Panc1 (cell line): ENCODE results near the gene YIF1A. TPM values are rescaled to one million over a fixed set of nuclear protein-coding genes. Genes with fewer than 3 reads are reported as not detected.
A peak's percentile ranks its signal among the peaks of the same experiment; 100 is the strongest.

Experiments used
- ATAC-seq: fragments of 200-7000 bp; cut with Tn5 transposase; 2 replicates; pipeline ENCODE4 v1.9.1; 2020; ENCODE audit warnings: mild to moderate bottlenecking, moderate library complexity
- BruUV-seq: library from RNA; stranded (reverse); fragments of 400-500 nt; replicated peaks from 2 replicates; lab custom pipeline; 2021; lab: Mats Ljungman, UMichigan
- CTCF ChIA-PET: fragments of 300-600 bp; sonication (Branson Sonifier 250); formaldehyde crosslinking; loops from one replicate; lab custom pipeline; 2022; ENCODE audit warnings: antibody characterized with exemption; lab: Charles Lee
- POLR2A ChIA-PET: fragments of 300-600 bp; sonication (Branson Sonifier 250); formaldehyde crosslinking; loops from one replicate; lab custom pipeline; 2022; ENCODE audit warnings: antibody characterized with exemption; lab: Charles Lee
- DNase-seq: peaks from one replicate; pipeline ENCODE4 v3.0.0-alpha.2; 2010; ENCODE audit warnings: low read depth, low spot score
- H3K27ac ChIP-seq: 2 replicates; pipeline ENCODE4 v1.5.1; 2011; ENCODE audit warnings: mild to moderate bottlenecking, low read length, inconsistent platforms
- H3K27me3 ChIP-seq: fragments of 200-500 bp; sonication (Bioruptor generic); 2 replicates; pipeline ENCODE4 v1.6.0; 2014; ENCODE audit warnings: low read length, inconsistent platforms; ENCODE audit not compliant: control insufficient read depth, insufficient read depth
- H3K36me3 ChIP-seq: fragments of 200-500 bp; sonication (Bioruptor generic); 2 replicates; pipeline ENCODE4 v1.5.1; 2014; ENCODE audit warnings: inconsistent platforms, mild to moderate bottlenecking, low read length, moderate library complexity; ENCODE audit not compliant: control insufficient read depth, insufficient read depth
- H3K4me1 ChIP-seq: 2 replicates; pipeline ENCODE4 v1.5.1; 2011; ENCODE audit warnings: inconsistent platforms, mild to moderate bottlenecking, low read length, moderate library complexity; ENCODE audit not compliant: control insufficient read depth, insufficient read depth
- H3K4me3 ChIP-seq, 2 experiments: 2 replicates each; pipeline ENCODE4 v1.5.1; 2011 to 2012; ENCODE audit warnings: low read depth in 2 of 2, low read length in 2 of 2, mild to moderate bottlenecking in 2 of 2, inconsistent platforms in 1 of 2, moderate library complexity in 1 of 2
- H3K9me3 ChIP-seq: fragments of 200-500 bp; sonication (Bioruptor generic); 2 replicates; pipeline ENCODE4 v1.5.1; 2014; ENCODE audit warnings: low read depth, mild to moderate bottlenecking, inconsistent platforms, low read length, moderate library complexity; ENCODE audit not compliant: control insufficient read depth, insufficient read depth
- POLR2AphosphoS5 ChIP-seq: IDR thresholded peaks from 2 replicates; pipeline ENCODE4 v1.6.1; 2012; ENCODE audit warnings: mild to moderate bottlenecking, low read depth, low read length, moderate library complexity
- REST ChIP-seq, 2 experiments: IDR thresholded peaks; 2 replicates each; pipeline ENCODE4 v1.6.1; 2011 to 2012; ENCODE audit warnings: low read depth in 2 of 2, control low read depth in 1 of 2, low read length in 1 of 2, mild to moderate bottlenecking in 1 of 2, moderate library complexity in 1 of 2; ENCODE audit not compliant: insufficient read depth in 1 of 2
- SIN3A ChIP-seq: IDR thresholded peaks from 2 replicates; pipeline ENCODE4 v1.6.1; 2012; ENCODE audit warnings: low read depth, mild to moderate bottlenecking, low read length, moderate library complexity, borderline replicate concordance; ENCODE audit not compliant: insufficient read depth
- TCF7L2 ChIP-seq: IDR thresholded peaks from 2 replicates; pipeline ENCODE4 v1.6.1; 2011; ENCODE audit warnings: mild to moderate bottlenecking, low read depth, low read length, inconsistent platforms
- in situ Hi-C: cut with HindIII; loops from 2 replicates; pipeline ENCODE4 v1.10.0; 2016; ENCODE audit warnings: low sequenced_read_pairs, low pct_unique_long_range_greater_than_20kb
- intact Hi-C: fragments of 100-400 bp; cut with micrococcal nuclease; formaldehyde crosslinking; loops from one replicate; pipeline ENCODE4 v1.10.0; 2022; ENCODE audit not compliant: unreplicated experiment
- total RNA-seq: library from RNA; stranded (reverse); gene quantifications from one replicate; pipeline ENCODE4 v1.2.1, GENCODE V29; 2021; ENCODE audit not compliant: unreplicated experiment

YIF1A gene
- total RNA-seq, 1 experiment from 2014 or later, result 196 TPM

- DNase-seq (no peak), ATAC-seq (no peak)
- Histone ChIP-seq H3K9me3 (no peaks in the 10 kb centered on the region), H3K27ac (peak overlapping the region; percentile 56), H3K27me3 (no peaks in the 10 kb centered on the region), H3K4me1 (peaks cover 10% of the 10 kb centered on the region), H3K4me3 (peak overlapping the region; percentile 55 to 72), H3K36me3 (no peaks in the 10 kb centered on the region)
- intact Hi-C loops (loop anchor here (2.0 kb wide), 1 partner anchor 15 kb away; no protein-coding TSS in a partner anchor), in situ Hi-C loops (no loop called here)
- no peak for TF ChIP-seq REST (IDR thresholded peaks at IDR 0.05; ENCODE audit: insufficient read depth in 1 of 2, low read depth in 2 of 2, low read length in 1 of 2)
- no peak for TF ChIP-seq POLR2AphosphoS5
- TF ChIP-seq SIN3A, result no peak
- no peak for TF ChIP-seq TCF7L2
- CTCF ChIA-PET, result interaction anchor here (0.5 to 2.1 kb wide), 7 partner anchors 15 to 178 kb away, joined by 3 to 15 read pairs (median 3); no protein-coding TSS in a partner anchor
- no TSS peak for BruUV-seq
- POLR2A ChIA-PET, result interaction anchor here (1.0 kb wide), 1 partner anchor 52 kb away, joined by 3 read pairs; no protein-coding TSS in a partner anchor
Observed at GRCh38 chr11:66313321-66314185, 24.6 kb upstream of the YIF1A start.

- in situ Hi-C loops, result no loop called here
- H3K4me1 ChIP-seq, result peaks cover 10% of the 10 kb centered on the region
Observed at GRCh38 chr11:66312549-66313320, 23.8 kb upstream of the YIF1A start.

More at GRCh38 chr11:66312549-66313320, 23.8 kb upstream of the YIF1A start:
- Histone ChIP-seq H3K4me3 (peak overlapping the region; percentile 72 to 83), H3K27me3 (no peaks in the 10 kb centered on the region), H3K9me3 (no peaks in the 10 kb centered on the region), H3K36me3 (no peaks in the 10 kb centered on the region), H3K27ac (peak overlapping the region; percentile 86)
- ATAC-seq (peak; percentile 91), DNase-seq (peak; percentile 64)
- CTCF ChIA-PET, result interaction anchor here (0.5 to 2.1 kb wide), 19 partner anchors 9 to 202 kb away, joined by 3 to 17 read pairs (median 3); partner anchors contain the start of genes B4GAT1, DPP3, MRPL11 and RIN1
- TF ChIP-seq SIN3A (no peak), POLR2AphosphoS5 (peak; percentile 32; the same call in 1 of the 2 replicates)
- intact Hi-C loops, result loop anchor here (2.0 kb wide), 1 partner anchor 16 kb away; no protein-coding TSS in a partner anchor
- BruUV-seq, result no TSS peak
- POLR2A ChIA-PET, result interaction anchor here (0.7 to 1.6 kb wide), 3 partner anchors 23 to 53 kb away, joined by 3 to 6 read pairs (median 4); partner anchors contain the start of gene RIN1
